ENCODE results near the gene MEF2C.
A peak's percentile ranks its signal among the peaks of the same experiment; 100 is the strongest.

MEF2C gene

DNA sequence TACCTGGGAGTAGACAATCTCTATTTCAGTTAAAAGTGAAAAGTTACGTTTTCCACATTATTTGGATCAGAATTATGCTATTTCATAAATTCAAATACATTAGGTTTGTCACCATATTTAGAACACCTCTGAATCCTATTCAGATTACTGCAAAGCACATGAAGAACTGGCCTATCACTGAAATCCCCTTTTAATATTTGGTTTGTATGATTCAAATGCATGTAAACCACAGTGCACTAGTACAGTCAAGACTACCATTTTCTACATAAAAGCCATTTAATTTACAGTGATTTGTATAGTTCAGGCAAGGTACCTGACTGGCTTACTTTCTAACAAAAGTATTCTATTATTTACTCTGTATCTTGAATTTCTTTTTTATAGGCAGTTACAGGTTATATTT is 212.5 kb downstream of the MEF2C start:
- peaks cover 37% of the 10 kb centered on the region for H3K4me1 ChIP-seq (ENCODE audit: control insufficient read depth, insufficient read depth, low read length)
- H3K27me3 ChIP-seq (ENCODE audit: control insufficient read depth, insufficient read depth, low read length) = peaks cover 74% of the 10 kb centered on the region
- no peak overlapping the region for H3K9ac ChIP-seq (ENCODE audit: low read depth, low read length)
- no peaks in the 10 kb centered on the region for H3K9me3 ChIP-seq (ENCODE audit: control insufficient read depth, insufficient read depth, low read length)
- H3K36me3 ChIP-seq (ENCODE audit: control insufficient read depth, insufficient read depth, low read length) = no peaks in the 10 kb centered on the region
- H3K4me3 ChIP-seq (ENCODE audit: low read depth, low read length) = no peak overlapping the region

DNA sequence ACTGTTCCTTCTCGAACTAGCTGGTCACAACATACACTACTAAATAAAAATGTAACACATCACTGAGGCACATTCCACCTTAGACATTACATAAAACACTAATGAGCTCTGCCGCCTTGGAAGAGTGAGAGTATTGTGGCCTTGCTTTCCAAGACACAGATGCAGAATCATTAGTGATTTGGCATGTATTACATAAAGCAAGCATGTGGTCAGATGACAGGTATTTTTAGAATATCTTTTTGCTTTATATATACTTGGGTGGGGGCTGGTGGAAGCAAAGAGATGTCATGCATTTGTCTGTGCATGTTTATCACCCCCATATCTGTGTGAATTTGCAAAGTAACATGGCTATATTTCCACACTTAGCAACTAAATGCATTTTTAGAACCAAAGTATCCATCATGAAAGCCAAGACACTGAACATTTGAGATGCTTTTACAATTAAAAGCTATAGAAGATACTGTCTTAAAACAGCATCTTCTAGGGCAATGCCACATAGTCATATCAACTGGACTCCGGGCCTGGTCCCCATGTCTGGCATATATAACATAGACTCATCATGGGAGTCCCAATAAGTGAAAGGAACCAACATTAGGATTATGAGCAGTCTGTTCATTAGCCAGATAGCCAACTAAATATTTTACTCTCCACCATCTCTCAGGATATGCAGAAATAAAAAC is 213.5 kb downstream of the MEF2C start:
- no peak overlapping the region for H3K9ac ChIP-seq (ENCODE audit: low read depth, low read length)
- H3K4me1 ChIP-seq (ENCODE audit: control insufficient read depth, insufficient read depth, low read length) = peaks cover 45% of the 10 kb centered on the region
- peaks cover 73% of the 10 kb centered on the region for H3K27me3 ChIP-seq (ENCODE audit: control insufficient read depth, insufficient read depth, low read length)
- no peak overlapping the region for H3K4me3 ChIP-seq (ENCODE audit: low read depth, low read length)
- H3K9me3 ChIP-seq (ENCODE audit: control insufficient read depth, insufficient read depth, low read length) = no peaks in the 10 kb centered on the region
- no peaks in the 10 kb centered on the region for H3K36me3 ChIP-seq (ENCODE audit: control insufficient read depth, insufficient read depth, low read length)

DNA sequence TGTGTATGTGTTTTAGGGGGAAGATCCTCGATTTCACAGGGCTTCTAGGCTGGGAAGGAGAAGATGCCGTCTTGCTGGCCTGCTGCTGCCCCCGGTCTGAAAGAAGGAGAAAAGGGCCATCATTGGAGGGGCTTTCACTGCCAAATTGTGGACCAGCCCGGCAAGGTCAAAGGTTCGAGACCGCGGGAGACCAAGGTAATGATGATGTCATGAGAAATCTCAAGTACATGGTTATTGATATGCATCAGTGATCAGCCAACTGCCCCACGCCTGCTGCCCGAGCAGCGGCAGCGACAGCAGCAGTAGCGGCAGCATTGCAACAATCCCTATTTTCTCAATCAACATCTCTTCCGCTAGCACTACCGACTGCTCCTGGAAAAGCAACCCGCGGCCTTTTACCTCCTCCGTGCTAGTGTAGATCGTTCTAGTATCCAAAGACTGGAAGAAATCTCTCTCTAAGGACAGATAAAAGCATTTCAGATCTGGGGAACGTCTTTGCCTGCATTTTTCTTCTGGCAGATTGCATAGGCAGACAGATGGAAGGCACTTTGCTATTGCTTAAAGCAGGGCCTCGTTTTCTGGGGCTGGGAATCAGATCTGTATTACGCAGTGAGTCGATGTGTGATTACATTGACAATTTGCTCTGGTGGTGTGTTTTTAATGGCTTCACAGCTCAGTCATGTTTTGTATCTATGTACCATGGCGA is 215.3 kb downstream of the MEF2C start:
- Histone ChIP-seq H3K4me1 (ENCODE audit: control insufficient read depth, insufficient read depth, low read length) (peaks cover 54% of the 10 kb centered on the region), H3K27me3 (ENCODE audit: control insufficient read depth, insufficient read depth, low read length) (peaks cover 74% of the 10 kb centered on the region), H3K36me3 (ENCODE audit: control insufficient read depth, insufficient read depth, low read length) (no peaks in the 10 kb centered on the region), H3K9me3 (ENCODE audit: control insufficient read depth, insufficient read depth, low read length) (no peaks in the 10 kb centered on the region), H3K9ac (ENCODE audit: low read depth, low read length) (no peak overlapping the region), H3K4me3 (ENCODE audit: low read depth, low read length) (peak overlapping the region; percentile 52)
